NB4 (cell line): ENCODE data around the gene KLHDC8A.

Experiments
- MYC ChIP-seq: IDR thresholded peaks from 2 replicates; pipeline ENCODE4 v1.6.1; 2011; ENCODE audit warnings: low read depth, low read length
- TF ChIP-seq, protein P1 (sequence below): IDR thresholded peaks from one replicate; pipeline ENCODE4 v1.5.1; 2012; ENCODE audit warnings: low read depth, low read length

DNA sequence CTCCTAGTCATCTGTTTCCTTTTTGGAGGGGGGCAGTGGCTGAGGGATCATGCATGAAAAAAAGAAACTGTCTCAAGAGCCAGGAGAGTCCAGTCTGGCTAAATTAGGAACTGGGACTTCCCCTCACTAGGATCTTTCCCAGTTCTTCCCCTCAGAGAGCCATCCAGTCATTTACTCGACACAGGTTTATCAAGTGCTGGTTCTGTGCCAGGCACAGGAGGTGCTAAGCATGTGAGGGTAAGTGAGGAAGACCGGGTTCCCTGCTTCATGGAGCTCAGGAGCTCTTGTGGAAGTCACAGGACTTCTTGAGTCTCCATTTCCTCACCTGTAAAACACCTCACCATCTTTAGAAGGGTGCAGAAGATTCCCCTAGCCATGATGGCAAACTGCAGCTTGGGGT, 26.6 kb downstream of the KLHDC8A start:
- no peak for TF ChIP-seq MYC
- TF ChIP-seq, protein P1, sequence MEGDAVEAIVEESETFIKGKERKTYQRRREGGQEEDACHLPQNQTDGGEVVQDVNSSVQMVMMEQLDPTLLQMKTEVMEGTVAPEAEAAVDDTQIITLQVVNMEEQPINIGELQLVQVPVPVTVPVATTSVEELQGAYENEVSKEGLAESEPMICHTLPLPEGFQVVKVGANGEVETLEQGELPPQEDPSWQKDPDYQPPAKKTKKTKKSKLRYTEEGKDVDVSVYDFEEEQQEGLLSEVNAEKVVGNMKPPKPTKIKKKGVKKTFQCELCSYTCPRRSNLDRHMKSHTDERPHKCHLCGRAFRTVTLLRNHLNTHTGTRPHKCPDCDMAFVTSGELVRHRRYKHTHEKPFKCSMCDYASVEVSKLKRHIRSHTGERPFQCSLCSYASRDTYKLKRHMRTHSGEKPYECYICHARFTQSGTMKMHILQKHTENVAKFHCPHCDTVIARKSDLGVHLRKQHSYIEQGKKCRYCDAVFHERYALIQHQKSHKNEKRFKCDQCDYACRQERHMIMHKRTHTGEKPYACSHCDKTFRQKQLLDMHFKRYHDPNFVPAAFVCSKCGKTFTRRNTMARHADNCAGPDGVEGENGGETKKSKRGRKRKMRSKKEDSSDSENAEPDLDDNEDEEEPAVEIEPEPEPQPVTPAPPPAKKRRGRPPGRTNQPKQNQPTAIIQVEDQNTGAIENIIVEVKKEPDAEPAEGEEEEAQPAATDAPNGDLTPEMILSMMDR: no peak
